ENCODE results near the gene CCBE1. TPM values are rescaled to one million over a fixed set of nuclear protein-coding genes. Genes with fewer than 3 reads are reported as not detected.

The CCBE1 gene
- total RNA-seq, 1 donor from 2014 or later, result 1.2 TPM

GRCh38 chr18:59393381-59393780 lies 303.8 kb downstream of the CCBE1 start:
- Mint-ChIP-seq H3K4me3 (ENCODE audit: unreplicated experiment) (no peak overlapping the region), H3K9me3 (ENCODE audit: unreplicated experiment) (no peaks in the 10 kb centered on the region), H3K27ac (ENCODE audit: unreplicated experiment) (no peak overlapping the region), H3K27me3 (ENCODE audit: unreplicated experiment) (no peaks in the 10 kb centered on the region), H3K36me3 (ENCODE audit: low read depth, unreplicated experiment) (no peaks in the 10 kb centered on the region), H3K4me1 (ENCODE audit: unreplicated experiment) (peaks cover 9% of the 10 kb centered on the region)
- TF ChIP-seq, protein P1, sequence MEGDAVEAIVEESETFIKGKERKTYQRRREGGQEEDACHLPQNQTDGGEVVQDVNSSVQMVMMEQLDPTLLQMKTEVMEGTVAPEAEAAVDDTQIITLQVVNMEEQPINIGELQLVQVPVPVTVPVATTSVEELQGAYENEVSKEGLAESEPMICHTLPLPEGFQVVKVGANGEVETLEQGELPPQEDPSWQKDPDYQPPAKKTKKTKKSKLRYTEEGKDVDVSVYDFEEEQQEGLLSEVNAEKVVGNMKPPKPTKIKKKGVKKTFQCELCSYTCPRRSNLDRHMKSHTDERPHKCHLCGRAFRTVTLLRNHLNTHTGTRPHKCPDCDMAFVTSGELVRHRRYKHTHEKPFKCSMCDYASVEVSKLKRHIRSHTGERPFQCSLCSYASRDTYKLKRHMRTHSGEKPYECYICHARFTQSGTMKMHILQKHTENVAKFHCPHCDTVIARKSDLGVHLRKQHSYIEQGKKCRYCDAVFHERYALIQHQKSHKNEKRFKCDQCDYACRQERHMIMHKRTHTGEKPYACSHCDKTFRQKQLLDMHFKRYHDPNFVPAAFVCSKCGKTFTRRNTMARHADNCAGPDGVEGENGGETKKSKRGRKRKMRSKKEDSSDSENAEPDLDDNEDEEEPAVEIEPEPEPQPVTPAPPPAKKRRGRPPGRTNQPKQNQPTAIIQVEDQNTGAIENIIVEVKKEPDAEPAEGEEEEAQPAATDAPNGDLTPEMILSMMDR (IDR thresholded peaks at IDR 0.05; ENCODE audit: unreplicated experiment), result no peak
- no peak for DNase-seq (ENCODE audit: low spot score)

GRCh38 chr18:59388817-59389216 lies 308.4 kb downstream of the CCBE1 start:
- Mint-ChIP-seq H3K27me3 (ENCODE audit: unreplicated experiment) (no peaks in the 10 kb centered on the region), H3K4me1 (ENCODE audit: unreplicated experiment) (peaks cover 18% of the 10 kb centered on the region), H3K27ac (ENCODE audit: unreplicated experiment) (no peak overlapping the region), H3K9me3 (ENCODE audit: unreplicated experiment) (no peaks in the 10 kb centered on the region), H3K36me3 (ENCODE audit: low read depth, unreplicated experiment) (no peaks in the 10 kb centered on the region), H3K4me3 (ENCODE audit: unreplicated experiment) (no peak overlapping the region)
- no peak for DNase-seq (ENCODE audit: low spot score)
- TF ChIP-seq, protein P1 (IDR thresholded peaks at IDR 0.05; ENCODE audit: unreplicated experiment), result no peak

DNA sequence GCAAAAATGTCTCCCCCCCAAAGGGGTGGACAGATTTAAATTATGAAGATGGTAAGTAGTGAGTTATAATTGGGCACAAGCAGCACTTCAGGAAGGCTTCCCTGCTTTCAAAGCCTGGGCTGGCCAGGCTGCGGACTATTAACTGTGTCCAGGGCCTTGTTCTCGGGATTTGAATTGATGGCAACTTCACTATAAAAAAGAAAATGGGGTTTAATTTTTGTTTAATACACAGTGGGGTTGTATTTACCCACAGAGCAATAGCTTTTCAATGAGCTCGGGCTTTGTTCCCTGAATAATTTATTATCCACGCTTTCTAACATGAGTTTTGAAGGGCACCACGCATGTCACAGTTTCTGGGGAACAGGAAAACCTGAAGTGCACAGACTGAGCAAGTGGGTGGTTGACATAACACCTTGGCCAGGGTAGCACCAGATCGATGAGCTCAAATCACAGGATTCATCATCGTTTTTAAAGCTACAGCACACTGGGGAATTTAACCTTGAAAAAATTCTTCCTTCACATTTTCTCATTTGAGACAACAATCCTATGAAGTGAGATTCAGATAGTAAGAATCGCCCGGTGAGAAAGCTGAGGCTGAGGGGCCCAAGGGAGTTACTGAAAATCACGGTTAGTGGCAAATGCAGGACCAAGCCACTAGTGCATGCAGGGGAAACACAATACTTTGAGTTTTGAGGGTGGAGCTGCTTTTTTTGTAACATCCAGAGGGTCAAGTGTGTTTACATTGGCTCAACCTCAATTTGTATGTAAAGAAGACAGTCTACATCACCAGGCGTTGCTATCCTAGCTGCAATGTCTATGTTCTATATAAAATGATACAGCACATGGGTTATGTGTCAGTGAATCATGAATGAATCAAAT lies 309.3 kb downstream of the CCBE1 start:
- peaks cover 18% of the 10 kb centered on the region for H3K4me1 Mint-ChIP-seq (ENCODE audit: unreplicated experiment)
- H3K4me3 Mint-ChIP-seq (ENCODE audit: unreplicated experiment), result no peak overlapping the region
- no peak for DNase-seq (ENCODE audit: low spot score)
- no peaks in the 10 kb centered on the region for H3K27me3 Mint-ChIP-seq (ENCODE audit: unreplicated experiment)
- H3K36me3 Mint-ChIP-seq (ENCODE audit: low read depth, unreplicated experiment), result no peaks in the 10 kb centered on the region
- TF ChIP-seq, protein P1 (IDR thresholded peaks at IDR 0.05; ENCODE audit: unreplicated experiment), result no peak
- no peaks in the 10 kb centered on the region for H3K9me3 Mint-ChIP-seq (ENCODE audit: unreplicated experiment)
- no peak overlapping the region for H3K27ac Mint-ChIP-seq (ENCODE audit: unreplicated experiment)

DNA sequence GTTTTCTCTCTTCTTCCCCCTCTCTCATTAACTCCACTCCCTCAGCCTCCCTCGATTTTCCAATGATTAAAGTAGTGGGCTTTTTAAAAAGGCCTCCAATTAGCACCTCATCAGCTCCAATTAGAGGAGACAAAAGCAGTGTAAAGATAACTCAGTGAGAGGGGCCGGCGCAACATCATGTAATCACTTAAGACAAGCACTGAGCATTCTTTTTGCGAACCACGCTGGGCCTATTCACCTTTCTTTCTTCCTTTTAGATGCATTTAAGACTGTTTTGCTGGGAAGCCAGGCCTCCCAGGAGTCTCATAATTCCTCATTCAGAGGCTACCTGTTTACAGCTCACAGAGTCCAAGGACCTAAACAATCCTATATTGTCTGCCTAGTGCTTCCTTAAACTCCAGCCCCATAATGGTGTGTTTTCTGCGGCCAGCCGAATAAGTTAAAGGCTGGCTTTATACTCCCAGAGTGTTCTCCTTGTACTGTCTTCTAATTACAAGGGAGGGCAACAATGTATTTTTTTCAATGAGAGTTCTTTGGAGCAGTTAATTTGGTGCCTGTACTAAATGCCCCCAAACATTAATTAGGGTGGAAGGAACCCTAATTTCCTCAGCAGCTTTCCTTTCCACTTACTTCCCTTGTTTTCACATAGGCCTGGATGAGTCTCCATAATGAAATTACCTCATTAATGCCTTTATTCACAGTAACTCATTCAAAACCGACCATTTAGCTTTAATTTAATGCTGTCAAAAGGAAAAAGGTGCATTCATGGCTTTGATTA lies 310.1 kb downstream of the CCBE1 start:
- no peak for DNase-seq (ENCODE audit: low spot score)
- H3K36me3 Mint-ChIP-seq (ENCODE audit: low read depth, unreplicated experiment), result no peaks in the 10 kb centered on the region
- no peaks in the 10 kb centered on the region for H3K9me3 Mint-ChIP-seq (ENCODE audit: unreplicated experiment)
- TF ChIP-seq, protein P1 (IDR thresholded peaks at IDR 0.05; ENCODE audit: unreplicated experiment), result no peak
- no peak overlapping the region for H3K4me3 Mint-ChIP-seq (ENCODE audit: unreplicated experiment)
- H3K27me3 Mint-ChIP-seq (ENCODE audit: unreplicated experiment), result no peaks in the 10 kb centered on the region
- H3K4me1 Mint-ChIP-seq (ENCODE audit: unreplicated experiment), result peaks cover 18% of the 10 kb centered on the region
- H3K27ac Mint-ChIP-seq (ENCODE audit: unreplicated experiment), result no peak overlapping the region
